ENCODE data around the gene CDK17.
"Not testable (repeated sequence)": the region's sequence is repeated elsewhere in the genome, so short reads cannot be mapped to it uniquely, and the experiment has no call there.

The CDK17 gene
- total RNA-seq, result 132 to 297 (median 165) reads per million in 4 donors

DNA sequence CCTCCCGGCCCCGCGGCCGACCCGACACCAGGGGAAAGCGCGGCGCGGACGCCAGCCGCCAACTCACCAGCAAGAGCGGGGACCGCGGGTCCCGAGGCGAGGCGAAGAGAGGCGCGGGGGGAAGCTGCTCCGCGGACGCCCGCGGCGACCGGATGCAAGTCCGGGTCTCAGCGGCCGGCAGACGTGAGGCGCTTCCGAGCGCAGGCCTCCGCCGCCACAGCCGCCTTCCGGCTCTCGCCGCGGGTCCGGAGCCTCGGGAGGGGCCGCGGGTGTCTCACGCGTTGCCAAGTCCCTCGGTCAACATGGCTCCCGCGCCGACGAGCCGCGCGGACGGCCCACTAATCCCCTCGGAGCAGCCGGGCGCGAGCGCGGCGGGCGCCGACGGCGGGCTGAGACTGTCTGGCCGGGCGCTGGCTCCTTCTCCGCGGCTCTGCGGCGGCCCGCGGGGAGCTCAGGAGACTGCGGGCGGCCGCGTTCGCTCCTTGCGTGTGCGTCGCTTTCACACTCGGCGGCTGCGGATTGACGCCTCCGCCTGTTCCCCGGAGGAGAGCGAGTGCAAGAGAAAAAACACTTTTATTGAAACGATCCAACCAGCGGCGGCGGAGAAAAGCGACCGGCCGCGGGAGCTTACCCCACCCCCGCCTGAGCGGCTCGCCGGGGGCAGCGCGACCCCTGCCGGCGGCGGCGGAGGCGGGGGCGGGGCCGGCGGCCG, at the start of gene CDK17:
Gene CDK17 (minus strand): TSS at position 521 of the 712 bp plus-strand sequence. CDS start 65,603 bp downstream, outside the sequence.
- DNase-seq, result peak; percentile 82 to 89 (median 86)

DNA sequence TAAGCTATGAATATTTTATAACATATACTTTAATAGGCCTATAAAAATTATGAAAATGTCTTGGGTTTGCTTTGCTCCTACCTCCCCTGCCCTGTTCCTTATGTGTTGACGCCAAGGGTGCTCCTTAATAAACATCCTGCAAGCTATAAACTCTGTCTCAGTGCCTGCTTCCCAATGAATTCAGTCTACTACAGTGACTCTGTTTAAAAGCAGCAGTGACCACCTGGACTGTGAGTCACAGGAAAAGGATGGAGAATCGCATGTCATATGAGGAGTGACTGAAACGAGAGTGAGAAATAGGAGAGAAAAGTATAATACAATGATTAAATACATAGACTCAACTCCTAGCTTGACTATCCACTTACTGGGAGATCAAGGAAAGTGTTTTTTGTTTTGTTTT, 48.1 kb upstream of the CDK17 start:
- DNase-seq, result no peak

- no peak for DNase-seq
Observed at GRCh38 chr12:96447256-96447655, 47.0 kb upstream of the CDK17 start.

- peak; percentile 12 to 96 (median 55) for DNase-seq
Observed at GRCh38 chr12:96445691-96446583, 45.7 kb upstream of the CDK17 start.

GRCh38 chr12:96444399-96444798, 44.2 kb upstream of the CDK17 start:
- DNase-seq, result no peak

- DNase-seq, result no peak
Observed at GRCh38 chr12:96442906-96443305, 42.7 kb upstream of the CDK17 start.

GRCh38 chr12:96441816-96442215, 41.6 kb upstream of the CDK17 start:
- DNase-seq, result no peak

DNA sequence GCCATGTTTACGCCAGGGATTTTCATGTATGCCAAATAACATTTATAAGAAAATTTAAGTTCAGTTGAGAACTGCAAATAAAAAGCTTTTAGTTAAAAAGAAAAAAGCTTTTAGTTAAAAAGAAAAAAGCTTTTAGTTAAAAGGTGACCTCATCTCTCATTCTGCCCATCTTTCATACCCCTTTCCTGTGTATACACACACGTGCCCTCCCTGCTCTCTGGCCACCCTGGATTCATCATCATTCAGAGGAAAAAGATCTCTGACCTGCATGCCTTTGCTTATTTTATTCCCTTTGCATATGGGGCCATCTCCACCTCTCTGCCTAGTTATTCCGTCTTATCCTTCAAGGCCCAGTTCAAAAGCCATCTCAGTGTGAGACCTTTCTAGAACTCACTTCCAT, 38.1 kb upstream of the CDK17 start:
- no peak for DNase-seq

DNA sequence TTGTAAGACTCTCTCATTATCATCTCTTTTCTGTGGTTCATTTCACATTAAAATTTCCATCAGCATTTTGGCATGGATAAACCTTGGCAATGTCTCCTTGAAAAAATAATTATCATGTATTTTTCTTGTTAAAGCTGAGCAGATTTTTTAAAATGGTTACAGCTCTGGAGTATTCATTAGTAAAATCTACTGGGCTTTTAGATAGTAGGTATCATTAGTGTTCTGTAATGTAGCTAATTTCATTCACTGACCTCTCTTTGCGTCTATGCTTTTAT, 36.9 kb upstream of the CDK17 start:
- no peak for DNase-seq

- DNase-seq, result no peak
Observed at GRCh38 chr12:96436366-96437170, 36.3 kb upstream of the CDK17 start.

DNA sequence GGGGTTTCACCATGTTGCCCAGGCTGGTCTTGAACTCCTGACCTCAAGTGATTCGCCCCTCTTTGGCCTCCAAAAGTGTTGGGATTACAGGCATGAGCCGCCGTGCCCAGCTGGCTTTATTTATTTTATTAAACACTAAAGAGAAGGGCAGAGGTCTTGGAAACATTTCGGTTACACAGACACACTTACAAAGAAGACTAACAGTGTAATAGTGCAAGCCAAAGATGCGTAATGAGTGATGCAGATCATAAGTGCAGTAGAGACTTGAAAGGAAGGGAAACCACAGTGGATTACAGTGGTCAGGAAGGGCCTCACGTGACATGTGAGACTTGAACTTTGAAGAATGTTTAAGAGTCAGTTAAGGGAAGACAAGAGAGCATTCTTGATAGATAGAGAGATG, 33.9 kb upstream of the CDK17 start:
- peak; percentile 36 to 95 (median 74) for DNase-seq

GRCh38 chr12:96432496-96433321, 32.5 kb upstream of the CDK17 start:
- DNase-seq, result not testable (repeated sequence)

- no peak for DNase-seq
Observed at GRCh38 chr12:96431067-96431466, 30.8 kb upstream of the CDK17 start.

GRCh38 chr12:96427269-96427729, 27.1 kb upstream of the CDK17 start:
- DNase-seq, result peak in 1 of 5 donors; percentile 72

DNA sequence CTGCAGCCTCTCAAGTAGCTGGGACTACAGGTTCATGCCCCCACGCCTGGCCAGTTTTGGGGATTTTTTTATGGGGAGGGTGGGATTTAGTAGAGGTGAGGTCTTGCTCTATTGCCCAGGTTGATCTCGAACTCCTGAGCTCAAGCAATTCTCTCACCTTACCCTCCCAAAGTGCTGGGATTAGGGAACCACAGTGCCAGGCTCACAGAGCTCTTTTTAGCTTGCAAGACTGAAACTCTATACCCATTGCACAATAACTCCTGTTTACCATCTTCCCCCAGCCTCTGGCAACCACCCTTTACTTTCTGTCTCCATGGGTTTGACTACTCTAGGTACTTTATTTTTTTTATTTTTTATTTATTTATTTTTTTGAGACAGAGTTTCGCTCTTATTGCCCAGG, 25.7 kb upstream of the CDK17 start:
- peak in 1 of 5 donors; percentile 39 for DNase-seq

- DNase-seq, result peak in 1 of 5 donors; percentile 76
Observed at GRCh38 chr12:96425321-96425720, 25.1 kb upstream of the CDK17 start.

- no peak for DNase-seq
Observed at GRCh38 chr12:96424601-96425000, 24.4 kb upstream of the CDK17 start.

DNA sequence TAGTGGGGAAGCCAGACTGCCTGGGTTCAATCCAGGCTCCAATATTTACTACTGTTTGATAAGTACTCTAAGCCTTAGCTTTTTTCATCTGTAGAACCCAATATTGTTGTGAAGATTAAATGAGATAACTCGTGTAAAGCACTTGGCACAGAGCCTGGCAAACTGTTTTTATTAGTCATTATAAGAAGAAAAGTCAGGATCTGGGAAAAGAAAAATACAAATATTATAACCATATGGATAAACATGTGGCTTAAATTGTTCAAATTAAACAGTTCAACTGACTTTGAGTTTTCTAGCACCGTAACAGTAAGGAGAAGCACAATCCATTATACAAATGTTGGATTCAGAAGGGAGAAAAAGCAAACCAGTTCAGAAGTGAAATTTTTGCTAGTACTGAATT, 22.0 kb upstream of the CDK17 start:
- DNase-seq, result no peak

DNA sequence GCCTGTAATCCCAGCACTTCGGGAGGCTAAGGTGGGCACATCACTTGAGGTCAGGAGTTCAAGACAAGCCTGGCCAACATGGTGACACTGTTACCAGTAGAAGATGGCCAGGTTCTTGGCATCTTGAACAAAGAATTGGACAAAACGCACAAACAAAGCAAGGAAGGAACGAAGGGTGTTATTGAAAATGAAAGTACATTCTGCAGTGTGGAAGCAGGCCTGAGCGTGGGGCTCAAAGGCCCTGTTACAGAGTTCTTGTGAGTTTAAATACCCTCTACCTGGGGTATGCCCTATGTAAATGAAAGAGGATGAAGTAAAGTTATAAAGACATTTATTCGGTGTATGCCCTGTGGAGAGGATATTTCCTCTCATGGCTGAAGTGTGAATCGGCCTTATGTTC, 20.8 kb upstream of the CDK17 start:
- peak in 1 of 5 donors; percentile 51 for DNase-seq

- no peak for DNase-seq
Observed at GRCh38 chr12:96420277-96420835, 20.1 kb upstream of the CDK17 start.

- no peak for DNase-seq
Observed at GRCh38 chr12:96419576-96420276, 19.5 kb upstream of the CDK17 start.
